ENCODE measurements around the gene SNAPC3. TPM values are rescaled to one million over a fixed set of nuclear protein-coding genes. Genes with fewer than 3 reads are reported as not detected.

Gene SNAPC3
- total RNA-seq, 1 donor: 43.3 TPM

- no peak for DNase-seq (ENCODE audit: low read depth)
- TF ChIP-seq, protein P1, sequence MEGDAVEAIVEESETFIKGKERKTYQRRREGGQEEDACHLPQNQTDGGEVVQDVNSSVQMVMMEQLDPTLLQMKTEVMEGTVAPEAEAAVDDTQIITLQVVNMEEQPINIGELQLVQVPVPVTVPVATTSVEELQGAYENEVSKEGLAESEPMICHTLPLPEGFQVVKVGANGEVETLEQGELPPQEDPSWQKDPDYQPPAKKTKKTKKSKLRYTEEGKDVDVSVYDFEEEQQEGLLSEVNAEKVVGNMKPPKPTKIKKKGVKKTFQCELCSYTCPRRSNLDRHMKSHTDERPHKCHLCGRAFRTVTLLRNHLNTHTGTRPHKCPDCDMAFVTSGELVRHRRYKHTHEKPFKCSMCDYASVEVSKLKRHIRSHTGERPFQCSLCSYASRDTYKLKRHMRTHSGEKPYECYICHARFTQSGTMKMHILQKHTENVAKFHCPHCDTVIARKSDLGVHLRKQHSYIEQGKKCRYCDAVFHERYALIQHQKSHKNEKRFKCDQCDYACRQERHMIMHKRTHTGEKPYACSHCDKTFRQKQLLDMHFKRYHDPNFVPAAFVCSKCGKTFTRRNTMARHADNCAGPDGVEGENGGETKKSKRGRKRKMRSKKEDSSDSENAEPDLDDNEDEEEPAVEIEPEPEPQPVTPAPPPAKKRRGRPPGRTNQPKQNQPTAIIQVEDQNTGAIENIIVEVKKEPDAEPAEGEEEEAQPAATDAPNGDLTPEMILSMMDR (IDR thresholded peaks at IDR 0.05; ENCODE audit: insufficient read depth, low read length): no peak
- H3K4me3 ChIP-seq (ENCODE audit: low read depth, low read length): no peak overlapping the region
These were observed 41.2 kb upstream of the SNAPC3 start for GRCh38 chr9:15381491-15381890.

- no peak overlapping the region for H3K4me3 ChIP-seq (ENCODE audit: low read depth, low read length)
- DNase-seq (ENCODE audit: low read depth): no peak
- TF ChIP-seq, protein P1 (IDR thresholded peaks at IDR 0.05; ENCODE audit: insufficient read depth, low read length): no peak
These were observed 36.2 kb upstream of the SNAPC3 start for GRCh38 chr9:15386465-15386864.

DNA sequence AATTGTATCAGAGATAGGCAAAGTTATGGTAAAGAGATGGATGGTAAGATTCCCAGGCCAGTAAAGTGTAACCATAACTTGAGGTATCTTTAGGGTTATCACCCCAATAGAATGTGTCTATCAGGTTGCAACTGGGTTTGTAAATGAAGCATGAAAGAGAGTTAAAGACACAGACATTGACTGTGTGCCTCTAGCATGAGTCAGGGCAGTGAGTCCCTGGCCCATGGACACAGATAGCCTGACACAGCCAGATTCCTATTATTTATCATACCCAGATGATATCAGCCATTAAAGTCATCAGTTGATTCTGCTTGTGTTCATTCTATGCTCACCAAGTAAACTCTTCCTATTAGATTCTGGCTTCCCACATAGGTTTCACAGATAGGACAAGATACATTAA is 33.5 kb upstream of the SNAPC3 start:
- H3K4me3 ChIP-seq (ENCODE audit: low read depth, low read length): no peak overlapping the region
- DNase-seq (ENCODE audit: low read depth): no peak
- TF ChIP-seq, protein P1 (IDR thresholded peaks at IDR 0.05; ENCODE audit: insufficient read depth, low read length): no peak

- no peak overlapping the region for H3K4me3 ChIP-seq (ENCODE audit: low read depth, low read length)
- DNase-seq (ENCODE audit: low read depth): no peak
- TF ChIP-seq, protein P1 (IDR thresholded peaks at IDR 0.05; ENCODE audit: insufficient read depth, low read length): no peak
These were observed 33.0 kb upstream of the SNAPC3 start for GRCh38 chr9:15389631-15390030.

DNA sequence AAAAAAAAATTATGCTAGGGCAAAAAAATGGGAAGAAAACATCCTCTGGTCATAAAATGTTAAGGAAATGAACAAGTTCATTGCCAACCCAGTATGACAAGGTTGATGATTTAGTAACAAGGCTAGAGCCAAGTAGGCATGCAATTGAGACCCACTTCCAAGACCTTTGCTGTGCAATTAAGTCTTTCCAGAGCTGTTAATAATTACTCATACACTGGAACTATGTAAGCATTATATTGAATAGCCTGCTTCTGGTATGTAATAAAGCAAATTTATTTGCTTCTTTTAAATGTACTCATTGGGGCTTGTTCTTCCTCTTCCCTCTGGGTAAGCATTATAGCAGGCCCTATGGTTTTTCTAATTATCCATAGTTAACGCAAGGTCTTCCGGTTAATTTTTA is 32.5 kb upstream of the SNAPC3 start:
- H3K4me3 ChIP-seq (ENCODE audit: low read depth, low read length): no peak overlapping the region
- no peak for DNase-seq (ENCODE audit: low read depth)
- TF ChIP-seq, protein P1 (IDR thresholded peaks at IDR 0.05; ENCODE audit: insufficient read depth, low read length): no peak

GRCh38 chr9:15392363-15392762 is 30.3 kb upstream of the SNAPC3 start:
- H3K4me3 ChIP-seq (ENCODE audit: low read depth, low read length): no peak overlapping the region
- no peak for DNase-seq (ENCODE audit: low read depth)
- TF ChIP-seq, protein P1 (IDR thresholded peaks at IDR 0.05; ENCODE audit: insufficient read depth, low read length): no peak

GRCh38 chr9:15400281-15400941 is 22.3 kb upstream of the SNAPC3 start:
- no peak overlapping the region for H3K4me3 ChIP-seq (ENCODE audit: low read depth, low read length)
- TF ChIP-seq, protein P1 (IDR thresholded peaks at IDR 0.05; ENCODE audit: insufficient read depth, low read length): no peak
- DNase-seq (ENCODE audit: low read depth): no peak
